Peyer's patch (tissue), 4 donors: ENCODE results near the gene CPNE7. TPM values are rescaled to one million over a fixed set of nuclear protein-coding genes. Genes with fewer than 3 reads are reported as not detected.

Experiments used
- DNase-seq, 3 donors: peaks; one replicate each; pipeline ENCODE4 v3.0.0-alpha.2; 2017 to 2019
- H3K27ac ChIP-seq, 4 donors: fragments of 200-600 bp; sonication (generic); one replicate each; pipeline ENCODE4 v1.5.1; 2016 to 2019
- H3K27me3 ChIP-seq, 2 donors: fragments of 200-600 bp; sonication (generic); one replicate each; pipeline ENCODE4 v1.5.1; 2019
- H3K36me3 ChIP-seq, 3 donors: fragments of 200-600 bp; sonication (generic); one replicate each; pipeline ENCODE4 v1.5.1; 2016 to 2019
- H3K4me1 ChIP-seq, 4 donors: fragments of 200-600 bp; sonication (generic); one replicate each; pipeline ENCODE4 v1.5.1; 2016 to 2019
- H3K4me3 ChIP-seq, 4 donors: fragments of 200-600 bp; sonication (generic); 1 replicate in 3 of 4; 2 replicates in 1 of 4; pipeline ENCODE4 v1.5.1; 2016 to 2019; ENCODE audit warnings: mild to moderate bottlenecking in 1 of 4
- H3K9me3 ChIP-seq, 4 donors: fragments of 200-600 bp; sonication (generic); one replicate each; pipeline ENCODE4 v1.5.1; 2016 to 2019; ENCODE audit warnings: mild to moderate bottlenecking in 1 of 4
- CTCF ChIP-seq, 6 experiments: fragments of 450-650 bp in 4 of 6; fragments of 200-600 bp in 2 of 6; sonication (generic) in 1 of 6; IDR thresholded peaks; one replicate each; pipeline ENCODE4 v1.5.1; 2017 to 2019; ENCODE audit warnings: antibody characterized with exemption in 6 of 6, mild to moderate bottlenecking in 3 of 6, moderate library complexity in 1 of 6
- POLR2A ChIP-seq, 2 donors: fragments of 450-650 bp; IDR thresholded peaks; one replicate each; pipeline ENCODE4 v1.5.1; 2017; ENCODE audit warnings: antibody characterized with exemption in 2 of 2, mild to moderate bottlenecking in 2 of 2, moderate library complexity in 2 of 2
- total RNA-seq, 4 donors: library from RNA; depleted of rRNA; stranded (reverse); fragments of >200 nt; gene quantifications; one replicate each; pipeline ENCODE4 v1.1.0, GENCODE V29; 2016

CPNE7 gene
- total RNA-seq, 4 donors from 2014 or later, result 7.4 to 48.7 (median 13.5) TPM

DNA sequence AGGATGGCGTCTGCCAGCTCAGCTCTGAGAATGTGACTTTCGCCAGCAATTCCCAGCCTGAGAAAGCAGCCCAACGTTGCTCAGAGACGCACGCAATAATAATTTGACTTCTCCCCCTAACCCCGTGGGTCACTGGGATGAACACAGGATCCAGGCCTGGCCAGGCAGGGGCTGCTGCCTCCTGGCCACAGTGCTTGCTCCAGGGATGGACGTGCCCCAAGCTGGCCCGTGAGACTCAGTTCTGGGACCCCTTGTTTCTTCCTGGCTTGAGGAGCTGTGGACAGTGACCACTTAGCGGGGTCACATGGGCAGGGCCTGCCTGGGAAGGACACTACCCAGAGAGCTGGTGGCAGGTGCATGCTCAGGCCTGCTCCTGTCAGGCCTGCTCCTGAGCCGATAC, 24.3 kb downstream of the CPNE7 start:
- H3K4me1 ChIP-seq, result peaks cover 0 to 17% (median 5%) of the 10 kb centered on the region in 4 donors
- TF ChIP-seq CTCF (IDR thresholded peaks at IDR 0.05) (no peak), POLR2A (IDR thresholded peaks at IDR 0.05) (no peak)
- no peaks in the 10 kb centered on the region for H3K27me3 ChIP-seq

GRCh38 chr16:89600427-89600826, 24.9 kb downstream of the CPNE7 start:
- H3K4me1 ChIP-seq, result peaks cover 0 to 17% (median 5%) of the 10 kb centered on the region in 4 donors
- no peaks in the 10 kb centered on the region for H3K27me3 ChIP-seq
- TF ChIP-seq POLR2A (IDR thresholded peaks at IDR 0.05) (no peak), CTCF (IDR thresholded peaks at IDR 0.05) (no peak)
- DNase-seq, result no peak
- no peaks in the 10 kb centered on the region for H3K9me3 ChIP-seq
- H3K36me3 ChIP-seq, result no peaks in the 10 kb centered on the region
- H3K4me3 ChIP-seq, result no peak overlapping the region
- H3K27ac ChIP-seq, result no peak overlapping the region

More for the DNA sequence above, 24.3 kb downstream of the CPNE7 start:
- no peak for DNase-seq
- Histone ChIP-seq H3K36me3 (no peaks in the 10 kb centered on the region), H3K27ac (no peak overlapping the region), H3K9me3 (no peaks in the 10 kb centered on the region), H3K4me3 (no peak overlapping the region)

- Histone ChIP-seq H3K27ac (no peak overlapping the region), H3K36me3 (no peaks in the 10 kb centered on the region), H3K9me3 (no peaks in the 10 kb centered on the region), H3K4me3 (no peak overlapping the region), H3K4me1 (peaks cover 0 to 17% (median 5%) of the 10 kb centered on the region in 4 donors), H3K27me3 (no peaks in the 10 kb centered on the region)
- DNase-seq, result no peak
- TF ChIP-seq CTCF (IDR thresholded peaks at IDR 0.05) (no peak), POLR2A (IDR thresholded peaks at IDR 0.05) (no peak)
Observed at GRCh38 chr16:89600956-89601355, 25.4 kb downstream of the CPNE7 start.

DNA sequence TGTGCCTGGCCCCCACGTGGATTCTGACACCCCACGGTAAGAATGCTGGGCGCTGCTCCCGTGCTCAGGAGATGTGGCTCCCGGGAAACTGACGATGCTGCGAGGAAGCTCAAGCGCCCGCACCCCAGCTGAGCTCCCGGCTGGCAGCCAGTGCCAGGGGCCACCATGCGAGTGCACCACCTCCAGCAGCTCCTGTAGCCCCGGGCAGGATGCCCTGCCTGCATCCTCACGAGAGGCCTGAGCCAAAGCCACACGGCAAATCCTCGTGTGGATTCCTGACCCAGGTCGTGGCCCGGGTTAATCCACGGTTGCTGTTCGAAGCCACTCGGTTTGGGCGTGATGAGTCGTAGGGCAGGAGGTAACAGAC, 26.3 kb downstream of the CPNE7 start:
- peaks cover 0 to 17% (median 5%) of the 10 kb centered on the region in 4 donors for H3K4me1 ChIP-seq
- no peak for DNase-seq

GRCh38 chr16:89602273-89602951, 26.9 kb downstream of the CPNE7 start:
- H3K27ac ChIP-seq, result peak overlapping the region in 1 of 4 donors; percentile 19
- H3K4me1 ChIP-seq, result peaks cover 0 to 20% (median 5%) of the 10 kb centered on the region in 4 donors
- H3K4me3 ChIP-seq, result peak overlapping the region in 1 of 4 donors; percentile 6
- no peaks in the 10 kb centered on the region for H3K36me3 ChIP-seq
- H3K9me3 ChIP-seq, result no peaks in the 10 kb centered on the region
- TF ChIP-seq POLR2A (IDR thresholded peaks at IDR 0.05) (no peak), CTCF (IDR thresholded peaks at IDR 0.05) (no peak)
- H3K27me3 ChIP-seq, result no peaks in the 10 kb centered on the region
- DNase-seq, result peak in 1 of 3 donors; percentile 34

More for the DNA sequence above, 26.3 kb downstream of the CPNE7 start:
- Histone ChIP-seq H3K27ac (no peak overlapping the region), H3K9me3 (no peaks in the 10 kb centered on the region), H3K4me3 (no peak overlapping the region), H3K36me3 (no peaks in the 10 kb centered on the region), H3K27me3 (no peaks in the 10 kb centered on the region)
- no peak for TF ChIP-seq CTCF (IDR thresholded peaks at IDR 0.05)
- TF ChIP-seq POLR2A (IDR thresholded peaks at IDR 0.05), result no peak
